ENCODE results near the gene PNMA6E.

PNMA6E gene

DNA sequence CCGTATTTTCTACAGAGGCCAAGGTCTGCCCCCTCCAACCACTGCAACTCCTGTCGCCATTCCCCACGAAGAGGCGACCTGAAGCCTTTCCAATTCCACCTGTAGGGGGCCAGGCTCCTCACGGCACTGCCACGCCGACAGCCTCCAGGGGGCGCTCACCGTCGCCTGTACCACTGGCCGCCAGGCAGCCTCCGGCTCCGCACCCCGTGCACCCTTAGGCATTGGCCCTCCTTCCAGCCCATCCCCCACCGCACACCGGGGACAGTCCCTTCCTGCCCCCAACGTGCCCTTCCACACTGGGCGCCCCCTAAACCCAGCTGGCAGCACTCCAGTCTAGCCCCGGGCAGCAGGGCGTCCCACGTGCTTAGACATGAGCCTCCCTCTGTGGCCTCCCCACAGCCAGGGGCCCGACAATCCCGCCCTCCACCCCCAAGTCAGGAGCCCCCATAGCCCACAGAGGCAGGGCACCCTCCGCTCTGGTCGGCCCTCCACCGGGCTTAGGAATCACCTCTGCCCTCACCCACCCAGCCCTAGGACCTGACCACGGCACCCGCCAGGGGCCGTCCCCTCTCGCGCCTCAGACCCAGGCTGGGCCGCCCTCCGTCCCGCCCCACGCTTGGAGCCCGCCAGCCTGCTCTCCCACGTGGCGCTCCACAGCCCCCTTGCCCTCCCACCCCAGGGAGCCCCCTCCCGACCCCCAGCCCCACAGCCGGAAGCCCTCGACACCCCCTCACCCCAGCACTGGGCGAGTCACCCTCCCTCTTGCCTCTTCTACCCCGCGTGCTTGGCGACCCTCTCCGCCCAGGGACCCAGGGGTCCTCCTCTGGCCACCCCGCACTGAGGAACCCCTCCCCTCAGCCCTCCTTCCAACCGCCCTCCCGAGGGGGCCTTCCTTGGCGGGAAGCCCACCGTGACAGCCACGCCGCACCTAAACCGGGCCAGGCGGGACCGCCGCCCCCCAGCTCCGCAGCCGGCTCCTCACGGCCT, 711 bp downstream of the PNMA6E start:
- TF ChIP-seq CTCF (IDR thresholded peaks at IDR 0.05), result peak; percentile 68
- Mint-ChIP-seq H3K27me3 (ENCODE audit: low read depth, poor library complexity) (peaks cover 38% of the 10 kb centered on the region), H3K36me3 (ENCODE audit: low read depth) (peaks cover 4% of the 10 kb centered on the region), H3K9me3 (peaks cover 65% of the 10 kb centered on the region), H3K27ac (no peak overlapping the region), H3K4me3 (no peak overlapping the region), H3K4me1 (peaks cover under 1% of the 10 kb centered on the region)
- peak; percentile 62 for DNase-seq

DNA sequence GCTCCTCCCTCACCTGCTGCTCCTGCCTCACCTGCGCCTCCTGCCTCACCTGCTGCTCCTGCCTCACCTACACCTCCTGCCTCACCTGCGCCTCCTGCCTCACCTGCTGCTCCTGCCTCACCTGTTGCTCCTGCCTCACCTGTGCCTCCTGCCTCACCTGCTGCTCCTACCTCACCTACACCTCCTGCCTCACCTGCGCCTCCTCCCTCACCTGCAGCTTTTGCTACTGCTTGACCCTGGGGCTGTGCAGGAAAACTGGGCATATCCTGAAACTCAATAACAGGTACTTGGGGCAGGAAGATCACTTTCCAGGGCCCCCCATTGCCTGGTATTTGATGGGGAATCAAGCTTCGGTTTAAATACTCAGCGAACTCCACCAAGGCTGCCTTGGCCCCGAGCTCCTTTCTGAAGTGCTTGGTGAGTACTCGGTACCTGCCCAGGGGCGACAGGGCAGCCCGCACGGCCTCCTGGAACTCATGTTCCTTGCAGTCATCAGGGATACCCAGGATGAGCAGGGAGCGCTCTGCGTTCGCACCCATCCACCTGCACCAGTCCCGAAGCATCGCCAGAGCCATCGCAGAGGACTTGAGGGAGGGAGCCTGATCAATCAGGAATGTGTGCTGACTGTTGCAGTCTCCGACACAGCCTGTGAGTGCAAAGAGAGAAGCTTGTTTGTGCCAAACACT, 2.7 kb downstream of the PNMA6E start:
- DNase-seq, result no peak
- peaks cover 15% of the 10 kb centered on the region for H3K4me1 Mint-ChIP-seq
- peaks cover 74% of the 10 kb centered on the region for H3K9me3 Mint-ChIP-seq
- TF ChIP-seq CTCF (IDR thresholded peaks at IDR 0.05), result no peak
- no peak overlapping the region for H3K4me3 Mint-ChIP-seq
- peaks cover 4% of the 10 kb centered on the region for H3K36me3 Mint-ChIP-seq (ENCODE audit: low read depth)
- no peak overlapping the region for H3K27ac Mint-ChIP-seq
- peaks cover 25% of the 10 kb centered on the region for H3K27me3 Mint-ChIP-seq (ENCODE audit: low read depth, poor library complexity)

DNA sequence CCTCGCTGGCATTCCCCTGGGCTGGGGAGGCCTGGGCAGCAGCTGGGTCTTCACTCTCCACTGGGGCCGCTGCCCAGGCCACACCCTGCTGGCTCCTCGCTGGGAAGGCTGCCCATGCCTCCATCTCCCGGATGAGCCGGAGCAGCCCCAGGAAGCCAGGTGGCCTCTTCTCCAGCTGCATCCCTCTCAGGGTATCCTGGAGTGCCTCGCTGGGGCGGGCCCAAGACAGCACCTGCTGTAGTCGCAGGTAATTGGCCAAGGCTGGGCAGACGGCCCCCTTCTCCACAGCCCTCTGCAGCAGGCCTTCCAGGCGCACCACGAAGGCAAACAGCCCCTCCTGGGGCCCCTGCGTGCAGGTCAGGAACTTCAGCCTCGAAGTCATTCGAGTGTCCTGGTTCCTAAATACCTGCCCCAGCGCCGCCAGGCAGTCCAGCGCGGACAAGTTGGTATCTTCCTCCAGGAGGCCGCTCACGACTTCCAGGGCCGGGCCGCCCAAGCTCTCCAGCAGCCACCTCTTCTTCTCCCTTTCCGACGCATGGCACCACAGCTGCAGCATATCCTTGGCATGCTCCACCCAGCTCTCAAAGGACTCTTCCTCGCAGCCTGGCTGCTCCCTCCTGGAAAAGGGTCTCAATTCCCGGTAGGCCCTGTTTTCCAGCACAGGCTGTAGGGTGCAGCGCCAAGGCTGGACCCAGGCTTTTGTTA, 3.7 kb downstream of the PNMA6E start:
- DNase-seq, result no peak
- Mint-ChIP-seq H3K4me3 (no peak overlapping the region), H3K4me1 (peaks cover 15% of the 10 kb centered on the region), H3K27ac (no peak overlapping the region), H3K36me3 (ENCODE audit: low read depth) (peaks cover 4% of the 10 kb centered on the region), H3K27me3 (ENCODE audit: low read depth, poor library complexity) (peaks cover 18% of the 10 kb centered on the region), H3K9me3 (peaks cover 69% of the 10 kb centered on the region)
- TF ChIP-seq CTCF (IDR thresholded peaks at IDR 0.05), result no peak

GRCh38 chrX:153396320-153397195, 4.6 kb downstream of the PNMA6E start:
- no peak overlapping the region for H3K27ac Mint-ChIP-seq
- peaks cover 15% of the 10 kb centered on the region for H3K4me1 Mint-ChIP-seq
- H3K27me3 Mint-ChIP-seq (ENCODE audit: low read depth, poor library complexity), result peaks cover 18% of the 10 kb centered on the region
- no peak for TF ChIP-seq CTCF (IDR thresholded peaks at IDR 0.05)
- H3K36me3 Mint-ChIP-seq (ENCODE audit: low read depth), result no peaks in the 10 kb centered on the region
- DNase-seq, result no peak
- peaks cover 60% of the 10 kb centered on the region for H3K9me3 Mint-ChIP-seq
- H3K4me3 Mint-ChIP-seq, result no peak overlapping the region

DNA sequence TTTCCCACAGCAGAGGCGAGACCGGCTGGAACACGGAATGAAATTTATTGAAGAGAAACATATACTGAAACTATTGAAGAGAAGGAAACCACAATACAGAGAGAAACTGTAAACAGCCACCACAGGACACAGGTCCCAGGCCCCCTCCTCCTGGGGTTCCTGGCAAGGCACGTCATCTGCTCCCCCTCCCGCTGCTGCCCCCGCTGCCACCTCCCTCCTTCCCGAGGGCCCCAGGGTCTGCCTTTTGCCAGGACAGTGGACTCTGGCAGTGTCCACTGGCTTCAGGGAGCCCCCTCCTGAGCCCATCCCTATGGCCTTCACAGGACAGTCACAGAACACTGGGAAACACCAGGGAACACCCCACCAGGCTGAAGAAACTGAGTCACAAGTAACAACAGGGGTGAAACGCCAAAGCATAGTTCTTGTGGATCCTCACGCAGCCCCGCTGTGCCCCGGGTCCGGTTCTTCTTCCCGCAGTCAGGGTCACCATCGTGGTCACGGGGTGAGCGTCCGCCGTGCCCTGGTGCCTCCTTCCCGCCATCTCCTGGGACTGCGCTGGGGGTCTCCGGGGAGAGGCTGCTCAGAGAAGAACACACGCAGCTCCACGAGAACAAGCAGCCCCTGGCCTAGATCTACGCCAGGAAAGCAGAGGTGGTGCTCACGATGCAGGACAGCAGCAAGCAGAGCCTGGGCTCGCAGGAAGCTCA, 5.4 kb downstream of the PNMA6E start:
- no peak overlapping the region for H3K4me3 Mint-ChIP-seq
- H3K9me3 Mint-ChIP-seq, result peaks cover 54% of the 10 kb centered on the region
- H3K27me3 Mint-ChIP-seq (ENCODE audit: low read depth, poor library complexity), result peaks cover 18% of the 10 kb centered on the region
- H3K4me1 Mint-ChIP-seq, result peaks cover 15% of the 10 kb centered on the region
- H3K36me3 Mint-ChIP-seq (ENCODE audit: low read depth), result no peaks in the 10 kb centered on the region
- no peak overlapping the region for H3K27ac Mint-ChIP-seq
- no peak for TF ChIP-seq CTCF (IDR thresholded peaks at IDR 0.05)
- no peak for DNase-seq

Measured in nephron progenitor cell (in vitro differentiated cells).